AG04449 (cell line): ENCODE results near the gene RFWD3.

ENCODE experiments used
- CTCF ChIA-PET: fragments of 350-600 bp; formaldehyde crosslinking; extraction: SDS; loops from one replicate; lab custom pipeline; 2021; ENCODE audit warnings: antibody characterized with exemption; lab: Yijun Ruan, JAX
- POLR2A ChIA-PET: fragments of 400-600, 350-600 bp; formaldehyde crosslinking; extraction: SDS; loops from one replicate; lab custom pipeline; 2020; ENCODE audit warnings: antibody characterized with exemption, inconsistent platforms; lab: Yijun Ruan, JAX
- DNase-seq: peaks from one replicate; pipeline ENCODE4 v3.0.0-alpha.2; 2010; ENCODE audit warnings: low read depth, low spot score
- H3K4me3 ChIP-seq: 2 replicates; pipeline ENCODE4 v1.5.1; 2011; ENCODE audit warnings: low read depth, mild to moderate bottlenecking, control low read depth, low read length
- CTCF ChIP-seq: IDR thresholded peaks from one replicate; pipeline ENCODE4 v1.5.1; 2011; ENCODE audit warnings: mild to moderate bottlenecking, moderate library complexity, low read length, control low read depth, inconsistent platforms; ENCODE audit not compliant: insufficient read depth; ENCODE audit errors: missing control alignments

Gene RFWD3

GRCh38 chr16:74666425-74667254 is at the start of gene RFWD3:
RFWD3 (minus strand) TSS chr16:74666877; CDS start chr16:74661449, 5,428 bp downstream.
- ChIA-PET CTCF (interaction anchor here (1.4 to 3.9 kb wide), 2 partner anchors 11 to 15 kb away, joined by 4 to 21 read pairs; no protein-coding TSS in a partner anchor), POLR2A (interaction anchor here (0.5 to 1.3 kb wide), 3 partner anchors 11 to 29 kb away, joined by 3 to 5 read pairs (median 3); no protein-coding TSS in a partner anchor)
- DNase-seq = peak; percentile 95
- H3K4me3 ChIP-seq = peak within 1 kb of the TSS; percentile 88
- no peak for TF ChIP-seq CTCF

GRCh38 chr16:74716355-74716754 is 49.7 kb upstream of the RFWD3 start:
- CTCF ChIA-PET = interaction anchor here (1.5 to 14.6 kb wide), 3 partner anchors 10 to 145 kb away, joined by 4 to 326 read pairs (median 93); no protein-coding TSS in a partner anchor
- no peak for DNase-seq
- POLR2A ChIA-PET = no interaction called here
- no peak overlapping the region for H3K4me3 ChIP-seq
- no peak for TF ChIP-seq CTCF

GRCh38 chr16:74713876-74714275 is 47.2 kb upstream of the RFWD3 start:
- CTCF ChIA-PET = interaction anchor here (4.7 to 14.6 kb wide), 3 partner anchors 13 to 148 kb away, joined by 59 to 326 read pairs (median 93); partner anchors contain the start of gene MLKL
- H3K4me3 ChIP-seq = no peak overlapping the region
- no peak for DNase-seq
- no peak for TF ChIP-seq CTCF
- POLR2A ChIA-PET = no interaction called here

- CTCF ChIA-PET = interaction anchor here (1.7 to 14.6 kb wide), 5 partner anchors 13 to 398 kb away, joined by 6 to 326 read pairs (median 59); partner anchors contain the start of gene MLKL
- no peak overlapping the region for H3K4me3 ChIP-seq
- DNase-seq = no peak
- POLR2A ChIA-PET = no interaction called here
- TF ChIP-seq CTCF = no peak
These were observed 46.6 kb upstream of the RFWD3 start for GRCh38 chr16:74713325-74713724.

GRCh38 chr16:74711938-74712337 is 45.3 kb upstream of the RFWD3 start:
- H3K4me3 ChIP-seq = no peak overlapping the region
- ChIA-PET CTCF (interaction anchor here (0.8 to 14.6 kb wide), 7 partner anchors 12 to 399 kb away, joined by 3 to 326 read pairs (median 19); partner anchors contain the start of gene MLKL), POLR2A (no interaction called here)
- no peak for DNase-seq
- no peak for TF ChIP-seq CTCF

- no peak for DNase-seq
- CTCF ChIA-PET = interaction anchor here (0.7 to 14.6 kb wide), 12 partner anchors 8 to 402 kb away, joined by 3 to 326 read pairs (median 4); partner anchors contain the start of gene MLKL
- POLR2A ChIA-PET = no interaction called here
- H3K4me3 ChIP-seq = no peak overlapping the region
- TF ChIP-seq CTCF = no peak
These were observed 43.7 kb upstream of the RFWD3 start for GRCh38 chr16:74710401-74710800.
